Urinary bladder (tissue), 4 donors: Measurements from ENCODE around the gene GOLGA3. TPM values are rescaled to one million over a fixed set of nuclear protein-coding genes. Genes with fewer than 3 reads are reported as not detected.
"Not testable (repeated sequence)": the region's sequence is repeated elsewhere in the genome, so short reads cannot be mapped to it uniquely, and the experiment has no call there.

Source experiments
- DNase-seq: peaks from one replicate; pipeline ENCODE4 v3.0.0-alpha.2; 2015; ENCODE audit errors: extremely low spot score
- H3K27ac ChIP-seq: one replicate; pipeline ENCODE4 v1.5.1; 2013; ENCODE audit warnings: low read depth, mild to moderate bottlenecking, moderate library complexity
- H3K36me3 ChIP-seq: one replicate; pipeline ENCODE4 v1.6.1; 2013; ENCODE audit warnings: mild to moderate bottlenecking, moderate library complexity; ENCODE audit not compliant: insufficient read depth
- H3K4me1 ChIP-seq: one replicate; pipeline ENCODE4 v1.6.1; 2013; ENCODE audit warnings: mild to moderate bottlenecking, moderate library complexity; ENCODE audit not compliant: insufficient read depth
- H3K4me3 ChIP-seq: one replicate; pipeline ENCODE4 v1.5.1; 2013; ENCODE audit warnings: low read depth, low read length
- WGBS: extraction: QIAGEN DNeasy Blood & Tissue Kit; methylation state at CpG from one replicate; pipeline ENCODE4 v1.1.7; 2013; 5-methylcytosine and 5-hydroxymethylcytosine counted together
- polyA plus RNA-seq: library from polyadenylated mRNA; stranded (reverse); fragments of 200-250 nt; gene quantifications from one replicate; pipeline ENCODE4 v1.2.3, GENCODE V29; 2013
- total RNA-seq: library from RNA; depleted of rRNA; stranded (reverse); fragments of >200 nt; gene quantifications from one replicate; pipeline ENCODE4 v1.2.3, GENCODE V29; 2014
- donor health status: healthy with polysubstance abuse.
- donor health status: healthy.

Gene GOLGA3
- total and polyA plus RNA-seq, 2 donors = 22.5 to 64.4 TPM

GRCh38 chr12:132754160-132754932 lies 74.3 kb downstream of the GOLGA3 start:
- 85% methylated on average over 14 of the region's 14 CpGs for WGBS
- no peak for DNase-seq
- Histone ChIP-seq H3K4me3 (no peak overlapping the region), H3K27ac (no peak overlapping the region), H3K36me3 (peaks cover 2% of the 10 kb centered on the region), H3K4me1 (no peaks in the 10 kb centered on the region)

DNA sequence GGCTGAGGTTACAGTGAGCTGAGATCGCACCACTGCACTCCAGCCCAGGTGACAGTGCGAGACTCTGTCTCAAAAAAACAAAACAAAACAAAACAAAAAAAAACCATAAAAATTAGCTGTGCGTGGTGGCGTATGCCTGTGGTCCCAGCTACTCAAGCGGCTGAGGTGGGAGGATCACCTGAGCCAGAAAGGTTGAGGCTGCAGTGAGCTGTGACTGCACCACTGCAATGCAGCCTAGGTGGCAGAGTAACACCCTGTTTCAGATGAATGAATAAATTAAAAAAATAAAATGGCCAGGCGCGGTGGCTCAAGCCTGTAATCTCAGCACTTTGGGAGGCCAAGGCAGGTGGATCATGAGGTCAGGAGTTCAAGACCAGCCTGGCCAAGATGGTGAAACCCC lies 75.0 kb downstream of the GOLGA3 start:
- H3K36me3 ChIP-seq, H3K27ac ChIP-seq, H3K4me3 ChIP-seq, H3K4me1 ChIP-seq, DNase-seq: not testable (repeated sequence)
- 96% methylated on average over 7 of the region's 7 CpGs for WGBS

- H3K4me1 ChIP-seq = no peaks in the 10 kb centered on the region
- DNase-seq = no peak
- peaks cover 8% of the 10 kb centered on the region for H3K36me3 ChIP-seq
- H3K4me3 ChIP-seq = no peak overlapping the region
- H3K27ac ChIP-seq = no peak overlapping the region
- WGBS = 91% methylated on average over 10 of the region's 10 CpGs
Measured at GRCh38 chr12:132748319-132748718, 80.3 kb downstream of the GOLGA3 start.

- peaks cover 8% of the 10 kb centered on the region for H3K36me3 ChIP-seq
- H3K27ac ChIP-seq = no peak overlapping the region
- WGBS = 95% methylated on average over 22 of the region's 22 CpGs
Measured at GRCh38 chr12:132747896-132748295, 80.8 kb downstream of the GOLGA3 start.

GRCh38 chr12:132747395-132747794 lies 81.3 kb downstream of the GOLGA3 start:
- H3K36me3 ChIP-seq = peaks cover 8% of the 10 kb centered on the region
- DNase-seq = no peak

More at GRCh38 chr12:132747896-132748295, 80.8 kb downstream of the GOLGA3 start:
- Histone ChIP-seq H3K4me3 (no peak overlapping the region), H3K4me1 (no peaks in the 10 kb centered on the region)
- no peak for DNase-seq

GRCh38 chr12:132746613-132747012 lies 82.1 kb downstream of the GOLGA3 start:
- H3K4me1 ChIP-seq = no peaks in the 10 kb centered on the region
- no peak overlapping the region for H3K4me3 ChIP-seq
- 92% methylated on average over 3 of the region's 3 CpGs for WGBS
- no peak for DNase-seq
- no peak overlapping the region for H3K27ac ChIP-seq
- peaks cover 8% of the 10 kb centered on the region for H3K36me3 ChIP-seq

More at GRCh38 chr12:132747395-132747794, 81.3 kb downstream of the GOLGA3 start:
- H3K27ac ChIP-seq = no peak overlapping the region
- H3K4me1 ChIP-seq = no peaks in the 10 kb centered on the region
- no peak overlapping the region for H3K4me3 ChIP-seq
- 95% methylated on average over 11 of the region's 11 CpGs for WGBS

DNA sequence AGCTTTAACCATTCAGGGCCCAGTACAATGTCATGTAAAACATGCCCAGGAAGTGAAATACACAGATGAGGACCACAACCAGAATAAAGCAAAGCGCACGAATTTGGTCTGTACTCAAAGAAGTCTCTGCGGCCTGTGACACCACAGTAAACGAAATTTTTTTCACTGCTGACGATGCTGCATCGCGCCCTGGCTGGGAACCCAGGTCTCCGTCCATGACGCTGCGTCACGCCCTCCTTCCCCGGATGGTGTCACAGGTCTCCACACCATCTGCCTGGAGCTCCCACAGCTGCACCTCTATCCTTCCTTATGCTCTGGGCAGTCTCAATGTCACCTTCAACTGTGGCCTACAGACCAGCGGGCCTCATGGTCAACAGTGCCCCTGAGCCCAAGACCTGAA lies 84.8 kb downstream of the GOLGA3 start:
- Histone ChIP-seq H3K4me1 (no peaks in the 10 kb centered on the region), H3K27ac (no peak overlapping the region), H3K4me3 (no peak overlapping the region), H3K36me3 (peaks cover 5% of the 10 kb centered on the region)
- WGBS = 88% methylated on average over 13 of the region's 13 CpGs
- no peak for DNase-seq

DNA sequence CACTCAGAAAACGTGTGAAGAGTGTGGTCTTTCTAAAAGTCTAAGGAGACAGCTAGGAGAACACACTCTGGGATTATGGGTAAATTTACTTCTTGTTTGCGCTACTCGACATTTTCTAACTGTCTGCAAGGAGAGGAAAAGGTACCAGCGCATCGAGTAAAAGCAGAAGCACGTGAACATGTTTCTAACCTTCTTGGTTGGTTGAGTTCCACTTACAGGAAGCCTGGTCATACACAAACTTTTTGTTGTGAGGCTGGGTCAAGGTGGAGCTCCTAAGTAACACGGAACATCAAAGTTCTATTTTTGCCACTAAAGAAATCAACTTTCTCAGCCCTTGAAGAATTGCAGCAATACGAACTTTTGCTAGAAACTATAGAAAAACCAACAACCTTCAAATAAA lies 87.0 kb downstream of the GOLGA3 start:
- no peak overlapping the region for H3K27ac ChIP-seq
- H3K36me3 ChIP-seq = peaks cover 3% of the 10 kb centered on the region
- H3K4me3 ChIP-seq = no peak overlapping the region
- DNase-seq = no peak
- 89% methylated on average over 8 of the region's 8 CpGs for WGBS
- H3K4me1 ChIP-seq = no peaks in the 10 kb centered on the region

GRCh38 chr12:132740652-132741051 lies 88.0 kb downstream of the GOLGA3 start:
- Histone ChIP-seq H3K4me3 (no peak overlapping the region), H3K36me3 (peaks cover 2% of the 10 kb centered on the region), H3K4me1 (no peaks in the 10 kb centered on the region), H3K27ac (no peak overlapping the region)
- DNase-seq = no peak
- WGBS = 92% methylated on average over 11 of the region's 11 CpGs

DNA sequence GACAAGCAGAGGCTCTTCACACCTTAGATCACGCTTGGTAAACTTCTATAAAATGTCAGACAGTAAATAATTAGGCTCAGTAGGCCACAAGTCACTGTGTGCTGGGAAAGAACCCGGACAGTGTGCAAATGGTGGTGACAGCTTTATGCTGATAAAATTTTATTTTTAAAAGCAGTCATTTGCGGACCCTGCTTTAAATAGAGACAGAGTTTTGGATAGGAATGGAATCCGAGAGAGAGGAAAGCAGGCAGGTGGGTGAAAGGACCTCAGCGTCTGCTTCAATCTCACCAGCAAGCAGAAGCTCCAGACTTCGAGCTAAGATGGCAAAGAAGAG lies 88.4 kb downstream of the GOLGA3 start:
- Histone ChIP-seq H3K36me3 (peaks cover 2% of the 10 kb centered on the region), H3K4me1 (no peaks in the 10 kb centered on the region), H3K27ac (no peak overlapping the region), H3K4me3 (no peak overlapping the region)
- 86% methylated on average over 6 of the region's 6 CpGs for WGBS
- DNase-seq = no peak

DNA sequence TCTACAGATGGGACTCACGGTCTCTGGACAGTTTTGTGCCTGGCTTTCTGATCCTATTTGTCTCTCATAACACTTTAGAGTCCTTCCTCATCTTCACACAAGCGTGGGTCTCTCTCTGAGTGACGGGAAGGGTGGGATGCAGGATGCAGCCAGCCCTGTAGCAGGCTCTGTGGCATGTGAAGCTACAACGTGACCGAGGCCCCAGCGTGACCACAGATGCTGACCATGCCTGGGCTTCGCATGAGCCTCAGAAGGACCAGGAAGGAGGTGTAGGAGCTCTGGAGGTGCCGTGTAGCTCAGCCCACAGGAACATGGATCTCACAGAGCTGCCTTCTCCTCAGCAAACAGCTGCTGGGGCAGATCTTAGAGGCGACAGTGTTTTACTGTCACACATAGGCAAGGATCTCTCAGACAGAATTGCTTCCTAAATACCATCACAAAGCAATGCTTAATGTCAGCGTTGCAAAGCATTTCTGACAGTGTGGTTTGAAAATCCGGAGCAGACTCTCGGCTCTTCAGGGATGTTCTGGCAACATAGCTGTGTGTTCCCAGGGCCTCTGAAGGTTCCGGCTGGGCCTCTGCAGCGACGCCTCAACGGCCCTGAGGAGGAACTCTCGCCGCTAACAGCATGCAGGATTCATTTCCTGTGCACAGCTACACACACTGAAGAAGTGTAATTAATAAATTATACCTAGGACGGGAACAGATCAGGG lies 88.9 kb downstream of the GOLGA3 start:
- no peaks in the 10 kb centered on the region for H3K4me1 ChIP-seq
- DNase-seq = no peak
- H3K4me3 ChIP-seq = no peak overlapping the region
- 88% methylated on average over 19 of the region's 19 CpGs for WGBS
- no peaks in the 10 kb centered on the region for H3K36me3 ChIP-seq
- H3K27ac ChIP-seq = no peak overlapping the region

- DNase-seq = no peak
- WGBS = 93% methylated on average over 15 of the region's 15 CpGs
- H3K4me1 ChIP-seq = no peaks in the 10 kb centered on the region
- no peaks in the 10 kb centered on the region for H3K36me3 ChIP-seq
- H3K4me3 ChIP-seq = no peak overlapping the region
- H3K27ac ChIP-seq = no peak overlapping the region
Measured at GRCh38 chr12:132736913-132737312, 91.8 kb downstream of the GOLGA3 start.

- Histone ChIP-seq H3K4me3 (no peak overlapping the region), H3K27ac (no peak overlapping the region), H3K36me3 (no peaks in the 10 kb centered on the region), H3K4me1 (no peaks in the 10 kb centered on the region)
- no peak for DNase-seq
- 92% methylated on average over 12 of the region's 12 CpGs for WGBS
Measured at GRCh38 chr12:132736378-132736777, 92.3 kb downstream of the GOLGA3 start.

DNA sequence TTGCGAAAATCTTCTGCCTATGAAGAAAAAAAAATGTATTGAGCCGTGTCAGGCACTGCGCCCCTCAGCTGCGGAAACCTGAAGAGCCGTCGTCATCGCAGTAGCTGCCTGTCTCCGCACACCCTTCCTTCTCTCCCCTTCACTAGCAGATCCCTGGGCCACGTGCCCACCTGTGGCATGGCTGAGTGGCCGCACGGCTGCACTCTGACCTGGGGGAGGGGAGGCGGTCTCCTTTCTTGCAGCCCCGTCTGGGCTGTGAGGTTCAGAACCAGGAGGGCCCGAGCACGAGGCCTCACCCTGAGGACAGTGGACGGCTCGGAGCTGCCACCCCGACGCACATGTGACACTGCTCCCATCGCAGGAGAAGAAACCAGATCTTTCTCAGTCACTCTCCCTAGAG lies 93.2 kb downstream of the GOLGA3 start:
- no peak overlapping the region for H3K27ac ChIP-seq
- H3K4me3 ChIP-seq = no peak overlapping the region
- H3K4me1 ChIP-seq = no peaks in the 10 kb centered on the region
- no peaks in the 10 kb centered on the region for H3K36me3 ChIP-seq
- 93% methylated on average over 20 of the region's 20 CpGs for WGBS
- no peak for DNase-seq
